H9 (cell line): ENCODE measurements around the gene TECTB. TPM values are rescaled to one million over a fixed set of nuclear protein-coding genes. Genes with fewer than 3 reads are reported as not detected.

Experiments
- DNase-seq: peaks from one replicate; pipeline ENCODE4 v3.0.0-alpha.2; 2017
- H2AFZ ChIP-seq: one replicate; pipeline ENCODE4 v1.6.1; 2013; ENCODE audit warnings: mild to moderate bottlenecking, low read length, control low read depth, moderate library complexity
- H2AK5ac ChIP-seq: 2 replicates; pipeline ENCODE4 v1.6.1; 2013; ENCODE audit warnings: low read length, control low read depth, mixed read lengths; ENCODE audit not compliant: insufficient read length
- H2BK120ac ChIP-seq: one replicate; pipeline ENCODE4 v1.6.1; 2013; ENCODE audit warnings: low read depth, mild to moderate bottlenecking, low read length, control low read depth, inconsistent platforms; ENCODE audit not compliant: poor library complexity, severe bottlenecking
- H2BK12ac ChIP-seq: 2 replicates; pipeline ENCODE4 v1.6.1; 2013; ENCODE audit warnings: low read length, control low read depth, mixed read lengths, low read depth; ENCODE audit not compliant: insufficient read length
- H2BK15ac ChIP-seq: 2 replicates; pipeline ENCODE4 v1.6.1; 2013; ENCODE audit warnings: low read depth, low read length, control low read depth
- H2BK20ac ChIP-seq: one replicate; pipeline ENCODE4 v1.6.1; 2013; ENCODE audit warnings: low read depth, mild to moderate bottlenecking, low read length, control low read depth, inconsistent platforms; ENCODE audit not compliant: poor library complexity, severe bottlenecking
- H2BK5ac ChIP-seq: 2 replicates; pipeline ENCODE4 v1.6.1; 2013; ENCODE audit warnings: low read length, control low read depth, mixed read lengths; ENCODE audit not compliant: insufficient read length
- H3K14ac ChIP-seq: 2 replicates; pipeline ENCODE4 v1.6.1; 2013; ENCODE audit warnings: low read length, control low read depth; ENCODE audit not compliant: insufficient read depth
- H3K18ac ChIP-seq: 2 replicates; pipeline ENCODE4 v1.6.1; 2013; ENCODE audit warnings: low read depth, mild to moderate bottlenecking, mixed read lengths, low read length, control low read depth; ENCODE audit not compliant: insufficient read length
- H3K23ac ChIP-seq: 2 replicates; pipeline ENCODE4 v1.6.1; 2013; ENCODE audit warnings: low read length, control low read depth, mixed read lengths, low read depth; ENCODE audit not compliant: insufficient read length
- H3K23me2 ChIP-seq: 2 replicates; pipeline ENCODE4 v1.6.1; 2013; ENCODE audit warnings: low read depth, mild to moderate bottlenecking, mixed read lengths, low read length, control low read depth; ENCODE audit not compliant: insufficient read length, poor library complexity, severe bottlenecking
- H3K27ac ChIP-seq: 2 replicates; pipeline ENCODE4 v1.5.1; 2013; ENCODE audit warnings: low read length, control low read depth, mixed read lengths, low read depth; ENCODE audit not compliant: insufficient read length
- H3K27me3 ChIP-seq: 2 replicates; pipeline ENCODE4 v1.6.1; 2013; ENCODE audit warnings: low read length, control low read depth, inconsistent platforms; ENCODE audit not compliant: insufficient read depth
- H3K4ac ChIP-seq: 2 replicates; pipeline ENCODE4 v1.6.1; 2013; ENCODE audit warnings: low read depth, mild to moderate bottlenecking, control low read depth, inconsistent platforms, low read length, moderate library complexity
- H3K4me1 ChIP-seq: 2 replicates; pipeline ENCODE4 v1.6.1; 2013; ENCODE audit warnings: low read length, control low read depth, inconsistent platforms; ENCODE audit not compliant: insufficient read depth
- H3K4me2 ChIP-seq: 2 replicates; pipeline ENCODE4 v1.6.1; 2013; ENCODE audit warnings: low read length, control low read depth, mixed read lengths; ENCODE audit not compliant: insufficient read length, insufficient read depth
- H3K56ac ChIP-seq: 2 replicates; pipeline ENCODE4 v1.6.1; 2013; ENCODE audit warnings: low read depth, mild to moderate bottlenecking, mixed read lengths, low read length, control low read depth; ENCODE audit not compliant: insufficient read length
- H3K79me1 ChIP-seq: 2 replicates; pipeline ENCODE4 v1.6.1; 2013; ENCODE audit warnings: low read depth, mild to moderate bottlenecking, moderate library complexity, low read length, control low read depth, inconsistent platforms; ENCODE audit not compliant: insufficient read depth, poor library complexity, severe bottlenecking
- H3K79me2 ChIP-seq: 2 replicates; pipeline ENCODE4 v1.6.1; 2013; ENCODE audit warnings: low read length, control low read depth, inconsistent platforms; ENCODE audit not compliant: insufficient read depth
- H3K9ac ChIP-seq: 2 replicates; pipeline ENCODE4 v1.6.1; 2013; ENCODE audit warnings: low read length, control low read depth, mixed read lengths; ENCODE audit not compliant: insufficient read length; ENCODE audit errors: extremely low read depth
- H3K9me3 ChIP-seq: one replicate; pipeline ENCODE4 v1.6.1; 2013; ENCODE audit warnings: low read depth, low read length, inconsistent platforms; ENCODE audit not compliant: control insufficient read depth
- H3T11ph ChIP-seq: one replicate; pipeline ENCODE4 v1.6.1; 2013; ENCODE audit warnings: mild to moderate bottlenecking, low read length, control low read depth, inconsistent platforms
- H4K20me1 ChIP-seq: one replicate; pipeline ENCODE4 v1.6.1; 2013; ENCODE audit not compliant: control insufficient read depth, insufficient read length, insufficient read depth
- H4K5ac ChIP-seq: 2 replicates; pipeline ENCODE4 v1.6.1; 2013; ENCODE audit warnings: low read depth, mild to moderate bottlenecking, mixed read lengths, low read length, control low read depth; ENCODE audit not compliant: insufficient read length
- H4K8ac ChIP-seq: replicated peaks from 2 replicates; pipeline ENCODE4 v1.6.1; 2013; ENCODE audit warnings: low read length, control low read depth, mixed read lengths, low read depth; ENCODE audit not compliant: insufficient read length
- H4K91ac ChIP-seq: 2 replicates; pipeline ENCODE4 v1.6.1; 2013; ENCODE audit warnings: low read depth, mild to moderate bottlenecking, moderate library complexity, mixed read lengths, low read length, control low read depth; ENCODE audit not compliant: insufficient read length
- H3K27ac Mint-ChIP-seq, 3 experiments: 2 replicates in 2 of 3; 3 replicates in 1 of 3; pipeline ENCODE4 v1.8.0; 2020 to 2021; ENCODE audit warnings: mixed read lengths in 3 of 3, mild to moderate bottlenecking in 1 of 3, moderate library complexity in 1 of 3
- H3K27me3 Mint-ChIP-seq: 2 replicates; pipeline ENCODE4 v1.8.0; 2021; ENCODE audit warnings: low read depth, mild to moderate bottlenecking, moderate library complexity, mixed read lengths
- H3K36me3 Mint-ChIP-seq, 3 experiments: 2 replicates in 2 of 3; 3 replicates in 1 of 3; pipeline ENCODE4 v1.8.0; 2020 to 2021; ENCODE audit warnings: low read depth in 3 of 3, mixed read lengths in 3 of 3; ENCODE audit not compliant: insufficient read depth in 1 of 3
- H3K4me1 Mint-ChIP-seq, 2 experiments: 2 replicates each; pipeline ENCODE4 v1.8.0; 2020; ENCODE audit warnings: mixed read lengths in 2 of 2
- H3K4me3 Mint-ChIP-seq, 2 experiments: 2 replicates in 1 of 2; 3 replicates in 1 of 2; pipeline ENCODE4 v1.8.0; 2020 to 2021; ENCODE audit warnings: mild to moderate bottlenecking in 2 of 2, mixed read lengths in 2 of 2, moderate library complexity in 1 of 2
- H3K9me3 Mint-ChIP-seq, 2 experiments: 2 replicates in 1 of 2; 3 replicates in 1 of 2; pipeline ENCODE4 v1.8.0; 2020; ENCODE audit warnings: mild to moderate bottlenecking in 2 of 2, mixed read lengths in 2 of 2, moderate library complexity in 1 of 2
- CTCF ChIP-seq: fragments of 200-600 bp; sonication (generic); conservative IDR thresholded peaks from 3 replicates; pipeline ENCODE4 v1.8.0; 2021; ENCODE audit warnings: antibody characterized with exemption, mild to moderate bottlenecking
- WGBS: extraction: QIAGEN DNeasy Blood & Tissue Kit; methylation state at CpG from one replicate; pipeline ENCODE4 v1.1.7; 2013; ENCODE audit warnings: missing lambda C conversion rate, low lambda C conversion rate, mixed read lengths; ENCODE audit not compliant: insufficient read length; ENCODE audit errors: extremely low coverage; 5-methylcytosine and 5-hydroxymethylcytosine counted together
- total RNA-seq: library from RNA; stranded (reverse); gene quantifications from 2 replicates; pipeline ENCODE4 v1.2.1, GENCODE V29; 2021

Gene TECTB
- total RNA-seq, 1 experiment from 2014 or later, result not detected

- no peak overlapping the region for H3T11ph ChIP-seq
- no peak overlapping the region for H2BK15ac ChIP-seq
- WGBS, result no CpG with 5 or more reads among the region's 12 CpGs
These were observed 64.8 kb downstream of the TECTB start for GRCh38 chr10:112347709-112348671.

More at GRCh38 chr10:112347709-112348671, 64.8 kb downstream of the TECTB start:
- Histone ChIP-seq H2BK12ac (no peak overlapping the region), H3K27ac (no peak overlapping the region), H3K27me3 (no peaks in the 10 kb centered on the region; the same call in 1 of the 2 replicates), H3K4ac (no peak overlapping the region), H3K4me2 (no peak overlapping the region), H3K9me3 (no peaks in the 10 kb centered on the region), H3K9ac (no peak overlapping the region), H2AFZ (no peak overlapping the region), H3K4me1 (no peaks in the 10 kb centered on the region), H3K18ac (no peak overlapping the region), H2BK120ac (no peak overlapping the region), H4K5ac (no peak overlapping the region), H4K91ac (no peak overlapping the region), H3K14ac (no peak overlapping the region), H3K23me2 (no peaks in the 10 kb centered on the region), H4K20me1 (no peaks in the 10 kb centered on the region), H3K23ac (no peak overlapping the region), H2AK5ac (no peak overlapping the region), H2BK20ac (no peak overlapping the region), H3K79me2 (no peaks in the 10 kb centered on the region), H3K79me1 (no peaks in the 10 kb centered on the region), H4K8ac (no peak overlapping the region), H3K56ac (no peak overlapping the region), H2BK5ac (no peak overlapping the region)
- DNase-seq, result no peak
- no peaks in the 10 kb centered on the region; a peak in 1 of 7 replicates for H3K36me3 Mint-ChIP-seq
- H3K27me3 Mint-ChIP-seq, result peaks cover 2% of the 10 kb centered on the region; the same call in 1 of the 2 replicates
- H3K4me3 Mint-ChIP-seq, result no peak overlapping the region
- no peaks in the 10 kb centered on the region; a peak in 1 of 5 replicates for H3K9me3 Mint-ChIP-seq
- no peak for TF ChIP-seq CTCF
- peaks cover 0 to 3% of the 10 kb centered on the region in 2 experiments; a peak in 1 of 4 replicates for H3K4me1 Mint-ChIP-seq
- H3K27ac Mint-ChIP-seq, result peak overlapping the region in 1 of 3 experiments; percentile 31; a peak in 1 of 7 replicates
